ENCODE results near the gene SOWAHD.
"Not testable (repeated sequence)": the region's sequence is repeated elsewhere in the genome, so short reads cannot be mapped to it uniquely, and the experiment has no call there.

The SOWAHD gene, protein sequence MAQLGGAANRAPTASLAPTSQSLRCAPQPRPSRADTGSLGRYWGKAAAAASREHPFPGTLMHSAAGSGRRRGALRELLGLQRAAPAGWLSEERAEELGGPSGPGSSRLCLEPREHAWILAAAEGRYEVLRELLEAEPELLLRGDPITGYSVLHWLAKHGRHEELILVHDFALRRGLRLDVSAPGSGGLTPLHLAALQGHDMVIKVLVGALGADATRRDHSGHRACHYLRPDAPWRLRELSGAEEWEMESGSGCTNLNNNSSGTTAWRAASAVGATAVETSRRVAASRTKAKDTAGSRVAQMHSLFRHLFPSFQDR

DNA sequence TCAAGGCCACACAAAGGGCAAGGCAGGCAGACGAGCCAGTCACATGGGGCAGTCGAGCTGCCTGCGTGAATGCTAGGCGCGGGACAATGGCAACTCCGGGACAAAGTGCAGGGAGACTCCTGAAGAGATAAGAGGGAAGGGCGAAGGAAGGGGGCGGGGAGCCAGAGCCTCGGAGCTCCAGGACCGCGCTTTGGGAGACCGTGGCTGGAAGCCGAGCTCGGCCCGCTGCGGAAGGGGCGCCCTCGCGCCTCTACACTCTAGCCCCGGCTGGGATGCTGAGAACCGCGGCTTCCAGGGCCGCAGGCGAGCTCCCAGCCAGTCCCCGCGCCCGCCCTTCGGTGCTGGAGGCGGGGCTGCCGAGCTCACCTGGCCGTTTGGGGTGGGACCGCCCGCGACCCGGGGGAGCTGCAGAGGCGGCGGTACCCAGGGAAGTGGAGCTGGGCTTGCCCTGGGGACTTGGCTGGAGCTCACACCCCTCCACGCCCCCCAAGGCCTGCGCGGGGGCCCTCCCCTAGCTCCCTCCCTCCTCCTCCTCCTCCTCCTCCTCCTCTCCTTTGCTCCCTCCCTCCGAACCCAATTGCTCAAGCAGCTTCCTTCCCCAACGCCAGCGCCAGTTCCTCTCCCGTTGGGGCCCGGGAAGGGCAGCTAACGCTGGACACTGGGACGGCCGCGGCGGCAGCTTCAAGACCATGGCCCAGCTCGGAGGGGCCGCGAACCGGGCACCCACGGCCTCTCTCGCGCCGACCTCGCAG lies at the start of gene SOWAHD:
SOWAHD (plus strand) TSS at position 610 of the 752 bp plus-strand sequence; CDS start at position 690, 80 bp downstream.
- DNase-seq, result peak; percentile 19

DNA sequence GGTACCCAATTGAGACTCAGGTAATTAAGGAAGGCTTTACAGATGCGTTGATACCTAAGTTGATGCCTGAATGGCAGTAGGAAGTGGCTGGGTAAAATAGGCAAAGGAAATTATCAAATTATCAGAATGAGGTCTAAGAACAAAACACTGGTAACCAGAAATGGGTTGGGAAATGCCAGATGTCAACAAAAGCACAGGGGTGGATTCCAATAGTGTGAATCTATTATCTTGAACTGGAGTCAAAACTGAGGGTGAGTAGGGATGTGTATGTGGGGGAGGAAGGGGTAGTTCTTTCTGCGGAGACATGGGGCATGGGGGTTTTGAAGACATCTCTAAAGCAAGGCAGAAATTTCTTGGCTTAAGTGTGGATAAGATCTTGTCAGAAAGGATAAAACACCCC lies 49.5 kb upstream of the SOWAHD start:
- no peak for DNase-seq

DNA sequence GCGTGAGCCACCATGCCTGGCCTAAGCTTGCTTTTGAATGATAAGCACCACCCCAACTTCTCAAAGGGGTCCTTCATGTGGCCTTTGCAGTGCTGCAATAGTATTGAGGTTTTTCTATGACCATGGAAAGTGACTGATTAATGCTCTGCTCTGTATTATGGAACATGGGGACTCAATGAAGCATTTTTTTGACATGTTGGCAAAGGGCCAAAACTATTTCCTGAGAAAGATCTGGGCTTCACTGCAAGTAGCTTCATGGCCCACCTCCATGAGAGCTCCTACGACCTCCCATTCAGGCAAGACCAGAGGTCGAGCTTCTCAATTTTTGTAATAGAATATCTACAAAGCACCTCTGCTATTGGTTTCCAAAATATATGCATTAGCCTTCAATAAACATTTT lies 48.8 kb upstream of the SOWAHD start:
- no peak for DNase-seq

DNA sequence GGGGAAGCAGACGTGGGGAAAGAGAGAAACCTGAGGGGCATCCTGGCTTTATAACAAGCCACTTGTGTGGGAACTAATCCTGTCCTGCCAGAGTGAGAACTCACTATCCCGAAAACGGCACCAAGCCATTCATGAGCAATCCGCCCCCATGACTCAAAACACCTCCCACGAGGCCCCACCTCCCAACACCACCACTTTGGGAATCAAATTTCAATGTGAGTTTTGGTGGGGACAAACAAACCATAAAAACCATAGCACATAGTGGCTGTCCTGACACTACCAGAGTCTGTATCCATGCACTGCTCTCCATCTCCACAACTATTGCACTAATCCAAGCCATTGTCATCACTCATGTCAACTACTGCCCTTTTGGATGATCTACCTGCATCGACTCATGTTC lies 36.9 kb upstream of the SOWAHD start:
- no peak for DNase-seq

DNA sequence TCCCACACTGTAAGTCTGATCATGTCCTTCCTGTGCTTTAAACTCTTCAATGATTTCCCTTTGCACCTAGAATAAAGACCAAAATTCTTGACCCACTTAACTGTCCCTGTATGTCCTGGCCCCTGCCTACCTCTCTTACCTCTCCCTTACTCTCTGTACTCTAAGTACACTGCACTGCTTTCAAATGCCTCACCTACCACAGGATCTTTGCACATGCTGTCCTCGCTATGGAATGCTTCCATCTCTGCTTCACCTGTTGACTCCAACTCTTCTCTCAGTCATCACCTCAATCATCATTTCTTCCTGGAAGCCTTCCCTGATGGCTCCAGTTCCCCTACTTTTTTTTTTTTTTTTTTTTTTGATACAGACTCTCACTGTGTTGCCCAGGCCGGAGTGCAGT lies 36.5 kb upstream of the SOWAHD start:
- DNase-seq, result no peak

DNA sequence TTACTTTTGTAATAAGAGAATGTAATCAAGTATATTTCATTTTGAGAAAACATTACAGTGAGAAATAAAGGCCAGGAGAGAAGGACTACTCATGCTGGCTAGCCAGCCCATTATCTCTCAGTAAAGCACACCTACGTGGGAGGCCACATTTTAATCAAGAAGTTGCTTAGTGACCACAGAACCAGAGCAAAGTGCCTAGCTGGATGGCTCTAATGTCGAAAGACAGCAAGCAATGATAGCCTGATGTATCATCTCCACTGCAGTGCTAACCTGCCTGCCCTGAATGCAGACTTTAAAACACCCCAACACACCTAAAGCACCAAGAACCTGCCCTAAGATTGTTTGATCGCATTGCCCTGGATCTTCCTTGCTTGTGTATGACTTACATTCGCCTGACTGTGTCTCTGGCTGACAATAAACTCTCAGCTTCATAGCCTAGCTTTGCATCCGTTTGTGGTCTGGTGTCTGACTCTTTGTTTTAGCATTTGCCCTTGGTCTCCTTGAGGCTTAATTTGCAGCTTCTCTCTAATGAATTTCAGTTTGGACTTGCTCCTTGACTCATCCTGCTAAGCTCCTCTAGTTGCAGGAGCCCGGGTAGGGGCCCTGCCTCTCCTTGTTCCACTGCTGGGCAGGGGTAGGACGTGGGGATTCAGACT lies 31.4 kb upstream of the SOWAHD start:
- DNase-seq, result no peak

DNA sequence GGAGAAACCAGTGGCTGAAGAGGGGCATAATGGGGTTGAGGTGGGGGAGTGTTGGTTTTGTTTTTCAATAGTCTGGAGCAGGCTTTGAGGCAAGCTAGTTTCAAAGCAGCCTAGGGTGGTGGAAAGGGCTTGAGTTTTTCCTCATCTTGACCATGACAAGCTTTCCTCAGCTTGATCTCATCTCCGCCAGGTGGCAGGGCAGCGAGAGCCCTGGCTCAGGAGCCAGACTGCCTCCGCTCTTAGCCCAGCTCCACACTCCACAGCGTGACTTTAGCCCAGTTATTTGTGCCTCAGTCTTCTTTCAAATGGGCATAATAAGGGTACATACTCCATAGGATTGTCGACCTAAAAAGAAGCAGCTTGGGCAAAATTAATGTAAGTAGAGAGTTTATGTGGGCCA lies 29.9 kb upstream of the SOWAHD start:
- DNase-seq, result no peak

DNA sequence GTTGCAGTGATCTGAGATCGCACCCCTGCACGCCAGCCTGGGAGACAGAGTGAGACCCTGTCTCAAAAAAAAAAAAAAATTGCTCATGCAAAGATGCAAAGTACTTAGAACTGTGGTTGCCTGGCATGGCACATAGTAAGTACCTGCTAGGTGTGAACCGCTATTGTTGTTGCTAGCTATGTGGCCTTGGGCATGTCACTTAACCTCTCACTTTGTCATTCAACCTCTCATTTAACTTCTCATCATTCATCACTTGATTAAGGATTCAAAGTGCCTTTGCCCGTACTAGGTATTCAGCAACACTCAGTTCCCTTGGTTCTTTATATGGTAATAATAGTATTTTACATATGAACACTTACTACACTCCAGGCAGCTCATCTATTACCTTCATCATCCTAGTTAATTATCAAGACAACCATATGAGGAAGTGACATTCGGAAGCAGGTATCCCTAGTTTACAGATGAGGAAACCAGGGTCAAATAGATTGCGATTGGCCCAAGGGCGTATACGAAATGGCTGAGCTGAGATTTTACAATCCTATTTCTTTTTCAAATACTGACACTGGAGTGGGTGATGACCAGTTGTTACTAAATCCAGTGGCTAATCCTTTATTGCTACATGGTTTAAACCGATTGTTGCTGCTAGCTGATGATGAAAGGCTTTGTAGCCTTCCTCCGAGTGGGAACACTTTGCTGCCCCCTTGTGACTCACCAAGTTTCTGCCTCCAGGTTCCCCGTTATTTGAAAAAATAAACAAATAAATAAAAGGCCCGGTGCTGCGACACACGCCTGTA lies 28.8 kb upstream of the SOWAHD start:
- DNase-seq, result peak; percentile 0

DNA sequence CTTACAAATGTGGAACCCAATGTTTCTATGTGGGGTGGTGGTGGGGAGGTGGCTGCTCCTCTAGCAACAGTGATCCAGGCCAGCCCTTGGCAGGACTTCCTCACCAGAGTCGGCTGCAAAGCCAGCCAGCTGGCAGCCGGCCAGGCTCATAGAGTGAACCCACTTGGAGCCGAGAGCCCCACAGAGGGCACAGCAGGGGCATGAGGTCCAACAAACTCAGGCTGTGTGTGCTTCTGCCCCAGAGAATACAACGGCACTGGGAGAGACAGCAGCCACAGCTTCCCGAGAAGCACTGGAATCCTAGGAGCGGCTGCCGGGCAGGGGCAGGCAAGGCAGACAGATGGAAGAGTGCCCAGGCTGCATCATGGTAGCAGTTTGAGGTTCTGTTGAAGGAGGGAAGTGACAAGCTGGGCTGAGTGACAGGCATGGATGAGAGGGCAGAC lies 23.5 kb upstream of the SOWAHD start:
- peak; percentile 71 for DNase-seq

DNA sequence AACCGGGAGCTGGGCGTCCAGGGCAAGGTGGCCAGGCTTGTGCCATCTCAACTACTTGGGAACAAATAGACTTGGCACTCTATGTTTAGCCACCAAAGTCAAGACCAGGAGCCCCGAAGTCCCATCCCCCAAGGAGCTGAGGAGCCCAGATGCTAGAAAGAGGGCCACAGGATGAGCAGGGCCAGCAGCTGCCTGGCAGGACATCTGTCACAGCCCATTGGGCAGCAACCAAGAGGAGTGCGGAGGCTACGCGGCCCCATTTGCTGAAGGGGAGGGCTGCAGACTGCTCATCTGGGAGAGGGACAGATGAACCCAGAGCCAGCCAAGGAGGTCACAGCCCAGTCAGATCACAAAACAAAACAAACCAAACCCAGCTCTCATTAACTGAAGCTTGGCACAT lies 22.9 kb upstream of the SOWAHD start:
- DNase-seq, result peak; percentile 33

DNA sequence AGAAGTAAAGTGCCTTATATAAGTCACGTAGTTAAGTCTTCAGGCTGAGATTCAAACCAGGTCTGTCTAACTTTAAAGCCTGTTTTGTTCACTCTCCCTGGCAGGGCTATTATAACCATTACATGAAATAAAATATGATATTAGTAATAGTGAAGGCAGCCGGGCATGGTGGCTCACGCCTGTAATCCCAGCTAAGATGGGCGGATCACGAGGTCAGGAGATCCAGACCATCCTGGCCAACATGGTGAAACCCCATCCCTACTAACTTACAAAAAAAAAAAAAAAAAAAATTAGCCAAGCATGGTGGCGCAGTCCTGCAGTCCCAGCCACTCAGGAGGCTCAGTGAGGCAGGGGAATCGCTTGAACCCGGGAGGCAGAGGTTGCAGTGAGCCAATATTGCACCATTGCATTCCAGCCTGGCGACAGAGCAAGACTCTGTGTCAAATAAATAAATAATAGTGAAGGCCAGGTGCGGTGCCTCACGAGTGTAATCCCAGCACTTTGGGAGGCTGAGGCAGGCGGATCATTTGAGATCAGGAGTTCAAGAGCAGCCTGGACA lies 22.1 kb upstream of the SOWAHD start:
- no peak for DNase-seq

DNA sequence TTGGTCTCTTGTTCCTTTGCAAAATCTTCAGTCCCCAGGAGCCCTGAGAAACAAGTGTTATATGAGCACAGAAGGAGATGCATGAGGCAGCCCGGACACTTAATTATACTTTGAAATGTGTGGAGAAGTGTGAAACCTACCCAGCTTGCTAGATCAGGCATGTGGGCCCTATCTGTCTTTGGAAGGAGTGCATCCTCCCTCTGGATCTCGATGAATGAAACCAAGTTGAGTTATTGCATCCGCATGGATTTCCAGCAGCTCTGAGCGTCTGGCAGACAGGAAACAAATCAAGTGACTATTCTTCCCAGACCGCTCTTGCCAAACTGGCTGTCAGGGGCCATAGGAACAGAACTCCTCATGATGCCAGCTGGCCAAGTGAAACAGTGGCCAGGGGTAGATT lies 19.6 kb upstream of the SOWAHD start:
- no peak for DNase-seq

DNA sequence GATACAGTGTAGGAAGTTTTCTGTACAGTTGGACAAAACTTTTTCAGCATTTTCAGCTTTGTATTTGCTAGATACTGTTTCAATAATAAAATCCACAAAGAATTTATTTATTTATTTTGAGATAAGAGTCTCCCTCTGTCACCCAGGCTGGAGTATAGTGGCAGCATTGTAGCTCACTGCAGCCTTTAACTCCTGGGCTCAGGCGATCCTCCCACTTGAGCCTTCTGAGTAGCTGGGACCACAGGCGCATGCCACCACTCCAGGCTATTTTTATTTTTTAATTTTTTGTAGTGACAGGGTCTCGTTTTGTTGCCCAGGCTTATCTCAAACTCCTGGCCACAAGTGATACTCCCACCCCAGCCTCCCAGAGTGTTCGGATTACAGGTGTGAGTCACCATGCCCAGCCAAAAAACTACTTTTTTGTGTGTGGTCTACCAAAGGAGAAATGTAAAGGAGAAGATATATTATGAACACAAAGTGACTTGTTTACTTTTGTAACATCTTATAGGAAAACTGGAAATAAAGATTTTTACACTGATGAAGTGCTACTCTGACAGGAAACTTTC lies 13.0 kb upstream of the SOWAHD start:
- no peak for DNase-seq

DNA sequence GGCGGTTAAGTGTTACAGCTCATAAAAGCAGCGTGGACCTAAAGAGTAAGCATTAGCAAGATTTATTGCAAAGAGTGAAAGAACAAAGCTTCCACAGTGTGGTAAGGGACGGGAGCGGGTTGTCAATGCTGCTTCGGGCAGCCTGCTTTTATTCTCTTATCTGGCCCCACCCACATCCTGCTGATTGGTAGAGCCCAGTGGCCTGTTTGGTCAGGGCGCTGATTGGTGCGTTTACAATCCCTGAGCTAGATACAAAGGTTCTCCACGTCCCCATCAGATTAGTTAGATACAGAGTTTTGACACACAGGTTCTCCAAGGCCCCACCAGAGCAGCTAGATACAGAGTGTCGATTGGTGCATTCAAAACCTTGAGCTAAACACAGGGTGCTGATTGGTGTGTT lies 8.3 kb upstream of the SOWAHD start:
- DNase-seq, result not testable (repeated sequence)

DNA sequence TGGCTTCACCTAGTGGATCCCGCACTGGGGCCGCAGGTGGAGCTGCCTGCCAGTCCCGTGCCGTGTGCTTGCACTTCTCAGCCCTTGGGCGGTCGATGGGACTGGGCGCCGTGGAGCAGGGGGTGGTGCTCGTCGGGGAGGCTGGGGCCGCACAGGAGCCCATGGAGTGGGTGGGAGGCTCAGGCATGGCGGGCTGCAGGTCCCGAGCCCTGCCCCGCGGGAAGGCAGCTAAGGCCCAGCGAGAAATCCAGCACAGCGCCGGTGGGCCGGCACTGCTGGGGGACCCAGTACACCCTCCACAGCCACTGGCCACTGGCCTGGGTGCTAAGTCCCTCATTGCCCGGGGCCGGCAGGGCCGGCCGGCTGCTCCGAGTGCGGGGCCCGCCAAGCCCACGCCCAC lies 7.6 kb upstream of the SOWAHD start:
- not testable (repeated sequence) for DNase-seq

DNA sequence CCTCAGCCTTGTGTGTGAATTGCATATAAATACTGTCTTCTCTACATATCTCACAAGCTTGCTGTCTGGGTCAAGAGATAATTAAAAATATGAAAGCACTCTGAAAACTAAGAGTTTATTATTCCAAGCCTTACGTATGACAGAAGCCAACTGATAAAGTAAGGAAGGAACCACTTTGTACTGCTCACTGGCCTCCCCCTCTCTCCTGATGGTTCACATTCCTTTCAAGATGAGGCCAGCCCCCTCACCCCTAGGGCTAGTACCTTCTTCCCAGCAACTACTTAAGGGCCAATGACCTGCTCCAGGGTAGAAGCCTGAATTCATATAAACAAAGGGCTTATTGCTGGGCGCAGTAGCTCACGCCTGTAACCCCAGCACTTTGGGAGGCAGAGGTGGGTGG lies 5.4 kb upstream of the SOWAHD start:
- DNase-seq, result no peak

DNA sequence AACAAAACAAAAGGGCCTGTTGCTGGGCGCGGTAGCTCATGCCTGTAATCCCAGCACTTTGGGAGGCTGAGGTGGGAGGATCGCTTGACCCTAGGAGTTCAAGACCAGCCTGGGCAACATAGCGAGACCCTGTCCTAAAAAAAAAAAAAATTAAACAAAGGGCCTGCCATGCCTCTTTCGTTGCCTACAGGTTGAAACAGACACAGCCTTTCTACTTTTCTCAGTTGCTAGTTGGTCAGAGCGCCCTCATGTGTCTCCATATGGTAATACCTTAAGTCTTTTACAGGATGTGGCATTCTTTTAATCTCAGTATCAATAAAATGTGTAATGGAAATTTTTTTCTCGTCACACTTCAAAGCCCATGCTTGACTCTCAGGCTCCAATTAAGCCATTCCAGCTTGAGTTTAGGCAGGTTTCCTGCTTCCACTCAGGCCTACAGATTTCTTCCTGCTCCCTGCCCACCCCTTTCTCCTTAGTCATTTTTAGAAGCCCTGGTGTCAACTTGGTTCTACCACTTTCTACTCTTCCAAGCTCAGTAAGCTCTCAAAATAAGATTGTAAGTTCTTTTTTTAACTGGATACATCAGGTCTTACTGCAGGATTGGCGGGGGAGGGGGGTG lies 4.6 kb upstream of the SOWAHD start:
- peak; percentile 5 for DNase-seq

DNA sequence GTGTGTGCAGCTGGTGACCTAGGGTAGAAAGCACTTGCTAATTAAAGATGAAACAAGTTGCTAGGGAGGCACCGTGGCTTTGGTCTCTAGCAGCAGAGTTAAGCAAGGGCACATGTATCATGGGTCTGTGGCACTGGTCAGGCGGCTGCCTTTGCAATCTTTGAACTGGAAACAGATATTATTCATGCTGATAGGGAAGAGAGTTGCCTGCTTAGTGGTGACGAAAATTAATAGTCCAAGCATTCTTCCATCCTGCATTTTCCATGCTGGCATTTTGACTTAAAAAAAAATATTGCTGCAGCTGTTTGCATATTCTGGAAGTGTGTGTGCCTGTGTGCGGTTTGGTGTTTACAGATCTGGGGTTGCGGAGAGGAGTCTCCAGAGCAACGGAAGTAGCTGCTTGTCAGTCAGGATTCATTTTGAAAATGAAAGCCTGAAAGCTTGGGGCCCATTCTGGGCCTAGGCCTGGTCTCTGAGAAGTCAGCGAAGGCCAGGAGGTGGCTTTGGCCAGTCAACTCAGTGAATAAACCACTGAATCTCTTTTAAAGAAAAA lies 2.3 kb upstream of the SOWAHD start:
- DNase-seq, result no peak

DNA sequence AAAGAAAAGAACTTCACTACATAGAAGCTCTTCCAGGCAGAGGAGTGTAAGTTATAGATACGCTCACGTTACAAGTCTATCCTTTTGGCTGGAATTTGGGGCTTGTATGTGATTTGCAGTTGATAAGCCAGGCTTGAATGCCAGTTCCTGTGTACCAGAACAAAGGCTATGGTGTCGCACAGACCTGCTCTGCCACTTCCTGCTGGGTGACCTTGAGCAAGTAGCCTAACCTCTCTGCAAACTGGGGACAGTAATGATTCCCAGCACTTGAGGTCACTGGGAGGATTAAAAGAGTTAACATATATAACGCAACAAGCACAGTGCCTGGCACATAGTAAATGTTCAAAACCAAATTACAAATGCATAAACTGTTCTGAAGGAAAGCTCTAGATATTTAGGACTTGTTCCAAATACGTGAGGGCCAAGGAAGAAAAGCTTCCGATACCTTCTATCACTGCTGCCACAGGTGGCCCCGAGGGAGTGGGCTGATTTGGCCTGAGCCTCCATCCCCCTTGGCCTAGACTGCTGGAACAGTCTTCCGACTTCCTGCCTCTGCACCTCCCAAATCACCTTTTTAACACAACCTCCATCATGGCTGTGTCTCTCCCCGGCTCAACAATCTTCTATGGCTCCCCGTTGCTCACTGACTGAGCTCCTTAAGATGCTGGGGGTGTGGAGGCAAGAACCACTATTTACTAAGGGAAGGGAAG lies 1.3 kb upstream of the SOWAHD start:
- no peak for DNase-seq

DNA sequence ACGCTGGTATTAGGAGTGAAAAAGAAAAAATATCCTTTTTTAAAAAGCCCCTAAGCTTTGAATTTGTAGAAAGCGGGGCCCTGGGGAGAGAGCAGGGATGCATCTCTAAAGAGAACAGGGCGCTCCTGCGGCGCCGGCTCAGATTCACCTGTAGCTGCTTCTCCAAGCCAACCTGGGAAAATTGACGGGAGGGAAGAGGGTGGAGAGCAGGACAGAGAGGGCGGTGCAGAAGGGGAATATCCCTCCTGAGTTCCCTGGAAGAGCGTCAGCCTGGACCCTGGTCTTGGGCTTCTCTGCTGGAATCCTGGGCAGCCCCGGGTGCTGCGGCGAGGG lies 776 bp upstream of the SOWAHD start:
- no peak for DNase-seq

DNA sequence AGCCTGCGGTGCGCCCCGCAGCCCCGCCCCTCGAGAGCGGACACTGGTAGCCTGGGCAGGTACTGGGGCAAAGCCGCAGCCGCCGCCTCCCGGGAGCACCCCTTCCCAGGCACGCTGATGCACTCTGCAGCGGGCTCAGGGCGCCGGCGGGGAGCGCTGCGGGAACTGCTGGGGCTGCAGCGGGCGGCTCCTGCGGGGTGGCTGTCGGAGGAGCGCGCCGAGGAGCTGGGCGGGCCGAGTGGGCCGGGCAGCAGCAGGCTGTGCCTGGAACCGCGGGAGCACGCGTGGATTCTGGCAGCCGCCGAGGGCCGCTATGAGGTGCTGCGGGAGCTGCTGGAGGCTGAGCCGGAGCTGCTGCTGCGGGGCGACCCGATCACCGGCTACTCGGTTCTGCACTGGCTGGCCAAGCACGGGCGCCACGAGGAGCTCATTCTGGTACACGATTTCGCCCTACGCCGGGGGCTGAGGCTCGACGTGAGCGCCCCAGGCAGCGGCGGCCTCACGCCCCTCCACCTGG lies 401 bp downstream of the SOWAHD start:
- no peak for DNase-seq

Measured in NCI-H1105 (cell line).